HG03354 (cell line): ENCODE data around the gene NR2F2.

Experiments used
- ATAC-seq: cut with Tn5 transposase; IDR thresholded peaks from one replicate; pipeline ENCODE4 v1.9.1; 2021; ENCODE audit warnings: mild to moderate bottlenecking; ENCODE audit not compliant: unreplicated experiment, poor library complexity, severe bottlenecking

The NR2F2 gene

GRCh38 chr15:96330450-96331143, at the start of gene NR2F2:
Gene NR2F2 (plus strand): TSS chr15:96330700. CDS start chr15:96332106, 1,406 bp downstream.
- peak; percentile 82 for ATAC-seq

GRCh38 chr15:96285305-96285704, 45.2 kb upstream of the NR2F2 start:
- ATAC-seq, result no peak

- no peak for ATAC-seq
These were observed 44.7 kb upstream of the NR2F2 start for GRCh38 chr15:96285729-96286254.

GRCh38 chr15:96290679-96291078, 39.8 kb upstream of the NR2F2 start:
- no peak for ATAC-seq

- no peak for ATAC-seq
These were observed 37.9 kb upstream of the NR2F2 start for GRCh38 chr15:96292635-96293034.

GRCh38 chr15:96293441-96293840, 37.1 kb upstream of the NR2F2 start:
- no peak for ATAC-seq

- no peak for ATAC-seq
These were observed 35.7 kb upstream of the NR2F2 start for GRCh38 chr15:96294766-96295165.

GRCh38 chr15:96296264-96296663, 34.2 kb upstream of the NR2F2 start:
- no peak for ATAC-seq

GRCh38 chr15:96297783-96298182, 32.7 kb upstream of the NR2F2 start:
- ATAC-seq, result no peak

- ATAC-seq, result no peak
These were observed 32.3 kb upstream of the NR2F2 start for GRCh38 chr15:96298217-96298616.

- no peak for ATAC-seq
These were observed 29.7 kb upstream of the NR2F2 start for GRCh38 chr15:96300836-96301235.

GRCh38 chr15:96303503-96304056, 26.9 kb upstream of the NR2F2 start:
- no peak for ATAC-seq

GRCh38 chr15:96304839-96305238, 25.7 kb upstream of the NR2F2 start:
- ATAC-seq, result no peak

GRCh38 chr15:96306321-96306720, 24.2 kb upstream of the NR2F2 start:
- ATAC-seq, result no peak

- ATAC-seq, result no peak
These were observed 22.6 kb upstream of the NR2F2 start for GRCh38 chr15:96307856-96308394.

GRCh38 chr15:96309143-96309660, 21.3 kb upstream of the NR2F2 start:
- no peak for ATAC-seq

- ATAC-seq, result no peak
These were observed 19.1 kb upstream of the NR2F2 start for GRCh38 chr15:96311256-96311955.

- no peak for ATAC-seq
These were observed 18.6 kb upstream of the NR2F2 start for GRCh38 chr15:96311956-96312294.

- no peak for ATAC-seq
These were observed 17.7 kb upstream of the NR2F2 start for GRCh38 chr15:96312641-96313335.

- ATAC-seq, result no peak
These were observed 16.0 kb upstream of the NR2F2 start for GRCh38 chr15:96314518-96314917.
